ENCODE measurements around the gene MARCHF11. TPM values are rescaled to one million over a fixed set of nuclear protein-coding genes. Genes with fewer than 3 reads are reported as not detected.

MARCHF11 gene
- total and polyA plus RNA-seq, 2 of the 4 experiments (the other 2 are of a cell fraction): not detected

DNA sequence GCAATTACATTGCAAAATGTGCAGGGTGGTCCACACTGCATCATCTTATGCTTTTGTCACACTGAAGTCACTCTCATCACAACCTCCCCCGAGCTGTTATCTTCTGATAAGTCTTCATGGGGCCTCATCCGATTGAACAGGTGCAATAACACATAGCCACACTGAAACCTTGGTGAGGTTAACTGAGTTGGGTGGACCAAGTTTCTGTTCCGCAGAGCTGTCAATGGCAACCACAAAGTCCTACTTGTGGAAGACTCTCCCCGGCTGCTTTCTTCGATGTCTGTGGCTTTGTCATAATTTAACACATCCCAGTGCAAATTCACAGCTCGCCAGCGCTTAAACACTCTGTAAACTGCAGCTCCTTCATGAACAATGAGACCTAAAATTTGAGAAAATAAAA is 112.2 kb downstream of the MARCHF11 start:
- CTCF ChIA-PET: no interaction called here
- POLR2A ChIA-PET (ENCODE audit: unreplicated experiment): no interaction called here
- BruUV-seq (replicated peaks): no TSS peak
- no peak overlapping the region for H2BK120ac ChIP-seq (ENCODE audit: low read depth, low read length)
- H4K8ac ChIP-seq (ENCODE audit: low read depth in 2 of 2, low read length in 2 of 2): no peak overlapping the region
- H3K4me3 ChIP-seq (ENCODE audit: insufficient read depth, low read depth, low read length): no peak overlapping the region
- TF ChIP-seq SMC3 (IDR thresholded peaks at IDR 0.05; ENCODE audit: low read depth, low read length): no peak
- no peak for TF ChIP-seq CHD1 (IDR thresholded peaks at IDR 0.05; ENCODE audit: low read depth, low read length)
- no peak for TF ChIP-seq POLR2A (IDR thresholded peaks at IDR 0.05; ENCODE audit: low read depth, low read length)
- no peak for TF ChIP-seq NFE2L2 (IDR thresholded peaks at IDR 0.05; ENCODE audit: low read depth, low read length)
- TF ChIP-seq, protein P1, sequence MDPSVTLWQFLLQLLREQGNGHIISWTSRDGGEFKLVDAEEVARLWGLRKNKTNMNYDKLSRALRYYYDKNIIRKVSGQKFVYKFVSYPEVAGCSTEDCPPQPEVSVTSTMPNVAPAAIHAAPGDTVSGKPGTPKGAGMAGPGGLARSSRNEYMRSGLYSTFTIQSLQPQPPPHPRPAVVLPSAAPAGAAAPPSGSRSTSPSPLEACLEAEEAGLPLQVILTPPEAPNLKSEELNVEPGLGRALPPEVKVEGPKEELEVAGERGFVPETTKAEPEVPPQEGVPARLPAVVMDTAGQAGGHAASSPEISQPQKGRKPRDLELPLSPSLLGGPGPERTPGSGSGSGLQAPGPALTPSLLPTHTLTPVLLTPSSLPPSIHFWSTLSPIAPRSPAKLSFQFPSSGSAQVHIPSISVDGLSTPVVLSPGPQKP (IDR thresholded peaks at IDR 0.05; ENCODE audit: borderline replicate concordance, low read depth, low read length): no peak
- H4K91ac ChIP-seq (ENCODE audit: insufficient read depth, low read depth, low read length): no peak overlapping the region
- H2BK15ac ChIP-seq (ENCODE audit: low read depth, low read length): no peak overlapping the region
- H3K9ac ChIP-seq (ENCODE audit: low read depth, low read length): no peak overlapping the region
- H2AFZ ChIP-seq (replicated peaks; ENCODE audit: low read length, poor library complexity): no peak overlapping the region
- H4K5ac ChIP-seq (ENCODE audit: low read depth, low read length): no peak overlapping the region
- H3K23ac ChIP-seq (ENCODE audit: low read depth, low read length): no peak overlapping the region
- no peak overlapping the region for H3K4ac ChIP-seq (ENCODE audit: low read depth, low read length)
- ATAC-seq (ENCODE audit: low read depth) (no peak), DNase-seq (no peak)
- no peak overlapping the region for H2BK20ac ChIP-seq (ENCODE audit: low read depth, low read length)
- no peak overlapping the region for H3K18ac ChIP-seq (ENCODE audit: low read depth, low read length)
- dilution Hi-C loops (cut with HindIII; ENCODE audit: low sequenced_read_pairs, unreplicated experiment) (no loop called here), in situ Hi-C loops (cut with MboI; ENCODE audit: low sequenced_read_pairs) (no loop called here), intact Hi-C loops (cut with micrococcal nuclease) (no loop called here)
- H3K27me3 ChIP-seq (ENCODE audit: control insufficient read depth, insufficient read depth, low read length): no peaks in the 10 kb centered on the region; the same call in 1 of the 2 replicates
- H2BK5ac ChIP-seq (ENCODE audit: low read depth, low read length, poor library complexity, severe bottlenecking): no peak overlapping the region
- H3K9me3 ChIP-seq (ENCODE audit: control insufficient read depth, insufficient read depth, low read length): no peaks in the 10 kb centered on the region
- H4K20me1 ChIP-seq (ENCODE audit: insufficient read depth, low read length): no peaks in the 10 kb centered on the region
- no peaks in the 10 kb centered on the region for H3K4me1 ChIP-seq (ENCODE audit: control insufficient read depth, insufficient read depth, low read length)
- no peak overlapping the region for H3K4me2 ChIP-seq (ENCODE audit: low read depth, low read length)
- no peaks in the 10 kb centered on the region for H3K9me1 ChIP-seq (ENCODE audit: insufficient read depth, low read length)
- no peaks in the 10 kb centered on the region for H3K36me3 ChIP-seq (ENCODE audit: control insufficient read depth, insufficient read depth, low read length)
- H3K56ac ChIP-seq (ENCODE audit: extremely low read depth, insufficient read depth, low read length): 0 out of 2 replicates have a peak overlapping the region, but pooled peaks have one; percentile 1
- H2AK9ac ChIP-seq (replicated peaks; ENCODE audit: low read depth, low read length, poor library complexity): no peak overlapping the region
- H3K27ac ChIP-seq (ENCODE audit: insufficient read depth, low read length): no peak overlapping the region
- WGBS, 2 experiments (ENCODE audit: extremely low coverage in 2 of 2, insufficient read length in 1 of 2): 100% methylated on average over 1 of the region's 7 CpGs; no CpG with 5 or more reads in 1 of the 2 experiments
- no peak overlapping the region for H3K14ac ChIP-seq (replicated peaks; ENCODE audit: low read depth, low read length)
- no peaks in the 10 kb centered on the region for H3K79me1 ChIP-seq (ENCODE audit: low read depth in 1 of 2, low read length in 2 of 2)
- no peak overlapping the region for H2AK5ac ChIP-seq (ENCODE audit: low read depth, low read length)
